A673 (cell line): Measurements from ENCODE around the gene IMP4.

Source experiments
- CTCF ChIP-seq: fragments of 300-800, 200-600 bp; sonication (generic); conservative IDR thresholded peaks from 2 replicates; pipeline ENCODE4 v1.5.1; 2017; ENCODE audit warnings: low read depth, mild to moderate bottlenecking, antibody characterized with exemption, low read length, moderate library complexity, mixed read lengths
- EZH2 ChIP-seq: fragments of 200-600 bp; sonication (generic); IDR thresholded peaks from 2 replicates; pipeline ENCODE4 v1.6.1; 2017; ENCODE audit warnings: borderline replicate concordance, low read depth, mild to moderate bottlenecking, mixed read lengths, antibody characterized with exemption, low read length; ENCODE audit not compliant: poor library complexity, severe bottlenecking

GRCh38 chr2:130349174-130349573 lies 6.5 kb downstream of the IMP4 start:
- TF ChIP-seq EZH2 (no peak), CTCF (no peak)
